H1 (cell line): ENCODE results near the gene UBE4B. TPM values are rescaled to one million over a fixed set of nuclear protein-coding genes. Genes with fewer than 3 reads are reported as not detected.
"Not testable (repeated sequence)": the region's sequence is repeated elsewhere in the genome, so short reads cannot be mapped to it uniquely, and the experiment has no call there.

Experiments used
- CTCF ChIA-PET: fragments of 300-600 bp; sonication (Branson Sonifier 250); formaldehyde crosslinking; loops from one replicate; lab custom pipeline; 2021; ENCODE audit not compliant: partially characterized antibody; lab: Charles Lee
- POLR2A ChIA-PET: fragments of 300-600 bp; sonication (Branson Sonifier 250); formaldehyde crosslinking; loops from one replicate; lab custom pipeline; 2021; ENCODE audit warnings: inconsistent platforms; ENCODE audit not compliant: partially characterized antibody; lab: Charles Lee
- DNase-seq, 2 experiments: peaks; one replicate each; pipeline versions ENCODE4 v3.0.0 to v3.0.0-alpha.2; 2010 to 2022; ENCODE audit warnings: low spot score in 2 of 2, low read depth in 1 of 2, mixed read lengths in 1 of 2
- FAIRE-seq: peaks from 2 replicates; lab custom pipeline; 2011; peaks lifted over from hg19 to GRCh38; lab: Jason Lieb, UNC
- H2AFZ ChIP-seq: 2 replicates; pipeline ENCODE4 v1.8.1; 2012; ENCODE audit warnings: low read length, inconsistent platforms
- H2AK5ac ChIP-seq: 2 replicates; pipeline ENCODE4 v1.6.1; 2013; ENCODE audit warnings: low read depth, low read length
- H2BK120ac ChIP-seq: replicated peaks from 2 replicates; pipeline ENCODE3; 2013; ENCODE audit warnings: low read depth, low read length, inconsistent platforms
- H2BK12ac ChIP-seq: 2 replicates; pipeline ENCODE4 v1.6.1; 2013; ENCODE audit warnings: low read depth, low read length
- H2BK15ac ChIP-seq: 2 replicates; pipeline ENCODE4 v1.6.1; 2013; ENCODE audit warnings: low read length
- H2BK20ac ChIP-seq: 2 replicates; pipeline ENCODE4 v1.6.1; 2013; ENCODE audit warnings: low read length
- H2BK5ac ChIP-seq: 2 replicates; pipeline ENCODE4 v1.6.1; 2013; ENCODE audit warnings: low read depth, low read length
- H3K14ac ChIP-seq: 2 replicates; pipeline ENCODE4 v1.6.1; 2013; ENCODE audit warnings: inconsistent platforms; ENCODE audit not compliant: insufficient read length
- H3K18ac ChIP-seq: 2 replicates; pipeline ENCODE4 v1.6.1; 2013; ENCODE audit warnings: low read length; ENCODE audit errors: extremely low read depth
- H3K23ac ChIP-seq: 2 replicates; pipeline ENCODE4 v1.6.1; 2013; ENCODE audit warnings: inconsistent platforms; ENCODE audit not compliant: insufficient read length
- H3K23me2 ChIP-seq: 2 replicates; pipeline ENCODE4 v1.6.1; 2013; ENCODE audit warnings: low read depth, low read length
- H3K27ac ChIP-seq: 2 replicates; pipeline ENCODE4 v1.6.1; 2011; ENCODE audit warnings: low read depth, low read length, inconsistent platforms
- H3K27me3 ChIP-seq, 4 experiments: replicated peaks in 1 of 4; 1 replicate in 1 of 4; 2 replicates in 3 of 4; pipeline versions ENCODE4 v1.6.1 to v1.8.1; 2011 to 2013; ENCODE audit warnings: low read length in 3 of 4, mild to moderate bottlenecking in 3 of 4, inconsistent platforms in 2 of 4, mixed read lengths in 2 of 4, moderate library complexity in 1 of 4; ENCODE audit not compliant: control insufficient read depth in 3 of 4, insufficient read depth in 3 of 4; ENCODE audit errors: extremely low read depth in 1 of 4
- H3K36me3 ChIP-seq, 4 experiments: 2 replicates each; pipeline versions ENCODE4 v1.6.1 to v1.8.1; 2011 to 2013; ENCODE audit warnings: mild to moderate bottlenecking in 4 of 4, low read length in 3 of 4, moderate library complexity in 2 of 4, control low read depth in 1 of 4, inconsistent platforms in 1 of 4; ENCODE audit not compliant: insufficient read depth in 4 of 4, control insufficient read depth in 2 of 4
- H3K4ac ChIP-seq: replicated peaks from 2 replicates; pipeline ENCODE3; 2013; ENCODE audit warnings: low read length, low read depth, mixed read lengths, inconsistent platforms; ENCODE audit not compliant: insufficient read length
- H3K4me1 ChIP-seq, 4 experiments: replicated peaks in 1 of 4; 1 replicate in 1 of 4; 2 replicates in 3 of 4; pipeline versions ENCODE4 v1.6.1 to v1.8.1; 2011 to 2013; ENCODE audit warnings: low read length in 3 of 4, inconsistent platforms in 2 of 4, mixed read lengths in 1 of 4; ENCODE audit not compliant: insufficient read depth in 4 of 4, control insufficient read depth in 3 of 4
- H3K4me2 ChIP-seq, 2 experiments: 2 replicates each; pipeline versions ENCODE4 v1.6.1 to v1.8.1; 2011 to 2013; ENCODE audit warnings: low read depth in 2 of 2, low read length in 2 of 2, control low read depth in 1 of 2, inconsistent platforms in 1 of 2, mild to moderate bottlenecking in 1 of 2; ENCODE audit not compliant: insufficient read depth in 1 of 2
- H3K4me3 ChIP-seq, 4 experiments: fragments of 200-600, 300-600 bp in 1 of 4; sonication (generic), shearing (Covaris generic), sonication (Bioruptor Twin) in 1 of 4; 2 replicates each; pipeline versions ENCODE4 v1.5.1 to v1.8.1; 2011 to 2016; ENCODE audit warnings: low read length in 4 of 4, low read depth in 3 of 4, control low read depth in 2 of 4, inconsistent platforms in 2 of 4, mild to moderate bottlenecking in 2 of 4, mixed read lengths in 1 of 4, moderate library complexity in 1 of 4; ENCODE audit not compliant: insufficient read depth in 2 of 4; ENCODE audit errors: extremely low read depth in 1 of 4
- H3K56ac ChIP-seq: replicated peaks from 2 replicates; pipeline ENCODE3; 2013; ENCODE audit warnings: low read depth, mild to moderate bottlenecking, mixed read lengths, low read length, inconsistent platforms; ENCODE audit not compliant: insufficient read length
- H3K79me1 ChIP-seq: 2 replicates; pipeline ENCODE4 v1.6.1; 2013; ENCODE audit warnings: low read depth, low read length, control low read depth
- H3K79me2 ChIP-seq, 2 experiments: 2 replicates each; pipeline versions ENCODE4 v1.6.1 to v1.8.1; 2012 to 2013; ENCODE audit warnings: low read length in 2 of 2, mild to moderate bottlenecking in 2 of 2, inconsistent platforms in 1 of 2; ENCODE audit not compliant: insufficient read depth in 2 of 2, control insufficient read depth in 1 of 2
- H3K9ac ChIP-seq, 4 experiments: replicated peaks in 1 of 4; 1 replicate in 1 of 4; 2 replicates in 3 of 4; pipeline versions ENCODE4 v1.6.1 to v1.8.1; 2011 to 2013; ENCODE audit warnings: low read depth in 3 of 4, low read length in 3 of 4, control low read depth in 2 of 4, mild to moderate bottlenecking in 2 of 4, moderate library complexity in 2 of 4, inconsistent platforms in 1 of 4; ENCODE audit errors: extremely low read depth in 1 of 4
- H3K9me3 ChIP-seq, 2 experiments: 2 replicates each; pipeline versions ENCODE4 v1.6.1 to v1.8.1; 2012 to 2013; ENCODE audit warnings: mild to moderate bottlenecking in 2 of 2, moderate library complexity in 2 of 2, control low read depth in 1 of 2, inconsistent platforms in 1 of 2, low read depth in 1 of 2, low read length in 1 of 2, mixed read lengths in 1 of 2; ENCODE audit not compliant: insufficient read depth in 2 of 2
- H4K20me1 ChIP-seq, 2 experiments: replicated peaks in 1 of 2; 2 replicates each; pipeline versions ENCODE3 to v1.8.1; 2011 to 2013; ENCODE audit warnings: inconsistent platforms in 2 of 2, low read length in 2 of 2, mild to moderate bottlenecking in 1 of 2; ENCODE audit not compliant: insufficient read depth in 2 of 2, control insufficient read depth in 1 of 2
- H4K5ac ChIP-seq: 2 replicates; pipeline ENCODE4 v1.6.1; 2013; ENCODE audit warnings: low read length, low read depth, mixed read lengths, inconsistent platforms; ENCODE audit not compliant: insufficient read length
- H4K8ac ChIP-seq: 2 replicates; pipeline ENCODE4 v1.8.0; 2013; ENCODE audit warnings: mild to moderate bottlenecking, moderate library complexity, low read length, inconsistent platforms; ENCODE audit not compliant: insufficient read depth; ENCODE audit errors: extremely low read depth
- H4K91ac ChIP-seq: replicated peaks from 2 replicates; pipeline ENCODE3; 2013; ENCODE audit warnings: low read length, mixed read lengths, inconsistent platforms; ENCODE audit not compliant: insufficient read length
- FOSL1 ChIP-seq: IDR thresholded peaks from 2 replicates; pipeline ENCODE4 v1.6.1; 2011; ENCODE audit warnings: mild to moderate bottlenecking, low read depth, low read length, moderate library complexity; ENCODE audit not compliant: insufficient read depth
- HDAC6 ChIP-seq: IDR thresholded peaks from one replicate; pipeline ENCODE4 v1.7.1; 2012; ENCODE audit warnings: low read depth, mild to moderate bottlenecking, inconsistent platforms, low read length, moderate library complexity
- SIN3A ChIP-seq, 2 experiments: IDR thresholded peaks in 1 of 2; conservative IDR thresholded peaks in 1 of 2; 2 replicates each; pipeline ENCODE4 v1.6.1; 2011 to 2012; ENCODE audit warnings: low read length in 2 of 2, improper control_type of control experiment in 1 of 2, low read depth in 1 of 2, mild to moderate bottlenecking in 1 of 2
- SP4 ChIP-seq: IDR thresholded peaks from 2 replicates; pipeline ENCODE4 v1.6.1; 2012; ENCODE audit warnings: low read length, inconsistent platforms
- TBP ChIP-seq: IDR thresholded peaks from 2 replicates; pipeline ENCODE4 v1.6.1; 2011; ENCODE audit warnings: low read depth, low read length, improper control_type of control experiment
- WGBS, 2 experiments: shearing (Covaris generic) in 1 of 2; methylation state at CpG; one replicate each; pipeline versions ENCODE4 v1.1.6 to v1.1.7; 2013 to 2015; ENCODE audit warnings: low lambda C conversion rate in 2 of 2, mixed read lengths in 2 of 2, inconsistent platforms in 1 of 2, low coverage in 1 of 2, missing lambda C conversion rate in 1 of 2; ENCODE audit not compliant: insufficient replicate concordance in 2 of 2, insufficient coverage in 1 of 2, insufficient read length in 1 of 2; ENCODE audit errors: extremely low coverage in 1 of 2, missing lambda C conversion rate in 1 of 2; 5-methylcytosine and 5-hydroxymethylcytosine counted together
- polyA plus RNA-seq, 7 experiments: library from polyadenylated mRNA; depleted of rRNA in 3 of 7; stranded (reverse) in 5 of 7; unstranded in 2 of 7; fragments of >200 nt in 5 of 7; fragments of 200-250 nt in 2 of 7; gene quantifications; 1 replicate in 5 of 7; 2 replicates in 1 of 7; 4 replicates in 1 of 7; pipeline versions ENCODE4 v1.2.1 to v1.2.3, GENCODE V29; 2011 to 2013; ENCODE audit warnings: missing spikeins in 2 of 7, mixed read lengths in 2 of 7
- total RNA-seq: library from RNA; stranded (reverse); fragmentation: NEBNext Ultra II Directional; extraction: Animal tissue kit (Norgen Biotek cat#: 25700); gene quantifications from 2 replicates; pipeline ENCODE4 v1.2.1, GENCODE V29; 2021

The UBE4B gene
- total and polyA plus RNA-seq, 2 of the 8 experiments (the other 6 are each of a cell fraction or from before 2014, with no cell fraction given) = 24.5 to 90.1 TPM

- TF ChIP-seq TBP = no peak
- no peak for TF ChIP-seq SIN3A (conservative IDR thresholded peaks at IDR 0.05 in 1 of 2, IDR thresholded peaks at IDR 0.05 in 1 of 2; ENCODE audit: low read depth in 1 of 2, low read length in 2 of 2)
- no peak for TF ChIP-seq FOSL1
- TF ChIP-seq HDAC6 = no peak
- TF ChIP-seq SP4 = no peak
- TF ChIP-seq, all 59 proteins: peak for 0
Measured at GRCh38 chr1:10020086-10020485, 12.7 kb upstream of the UBE4B start (continued).

GRCh38 chr1:10020678-10021077 lies 12.1 kb upstream of the UBE4B start:
- H4K5ac ChIP-seq, H3K4me3 ChIP-seq, H3K56ac ChIP-seq, H2BK5ac ChIP-seq, H3K4ac ChIP-seq, POLR2A ChIA-PET, H3K36me3 ChIP-seq, H4K20me1 ChIP-seq, H2BK120ac ChIP-seq, H3K9ac ChIP-seq, H2BK12ac ChIP-seq, H3K23ac ChIP-seq, H2BK20ac ChIP-seq, DNase-seq, H3K79me2 ChIP-seq, H3K27me3 ChIP-seq, H2AK5ac ChIP-seq, FAIRE-seq, H3K14ac ChIP-seq, H2AFZ ChIP-seq, H2BK15ac ChIP-seq, H3K4me1 ChIP-seq, H3K18ac ChIP-seq, H3K9me3 ChIP-seq, H3K79me1 ChIP-seq, H4K8ac ChIP-seq, H3K23me2 ChIP-seq, H3K27ac ChIP-seq, H3K4me2 ChIP-seq, H4K91ac ChIP-seq: not testable (repeated sequence)
- 82% methylated on average over 2 of the region's 2 CpGs; no CpG with 5 or more reads in 1 of the 2 experiments for WGBS, 2 experiments
- CTCF ChIA-PET = interaction anchor here (0.8 kb wide), 3 partner anchors 16 to 20 kb away, joined by 3 to 4 read pairs (median 3); no protein-coding TSS in a partner anchor
